ENCODE data around the gene DUSP8.

DUSP8 gene

GRCh38 chr11:1565173-1565903, 6.7 kb downstream of the DUSP8 start:
- DNase-seq, result no peak

DNA sequence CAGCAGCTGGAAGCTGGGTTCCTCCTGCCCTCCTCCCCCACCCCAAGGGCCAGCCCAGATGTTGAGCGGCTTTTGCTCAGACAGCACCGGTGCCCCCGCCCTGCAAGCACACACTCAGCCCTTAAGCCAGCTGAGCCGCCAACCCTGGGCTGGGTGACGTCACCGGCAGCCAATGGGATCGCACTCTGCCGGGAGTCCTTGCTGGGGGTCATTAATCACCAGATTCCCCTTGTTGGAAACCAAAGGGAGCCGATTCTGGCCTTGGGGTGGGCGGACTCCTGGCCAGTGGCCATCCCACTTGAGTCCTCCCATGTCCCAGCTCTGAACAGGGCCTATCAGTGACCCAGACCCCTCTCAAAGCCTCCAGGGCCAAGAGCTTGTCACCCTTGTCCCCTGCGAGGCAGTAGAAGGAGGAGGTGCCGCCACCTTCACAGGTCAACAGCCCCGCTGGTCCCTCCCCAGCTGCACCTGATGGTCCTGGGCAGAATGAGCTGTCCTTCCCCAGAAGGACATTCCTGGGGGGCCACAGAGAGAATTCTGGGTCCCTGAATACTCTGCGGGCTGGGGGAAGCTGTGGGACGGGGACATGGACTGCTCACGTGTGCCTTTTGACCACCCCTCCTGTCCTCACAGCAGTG, 7.4 kb downstream of the DUSP8 start:
- peak; percentile 86 for DNase-seq

DNA sequence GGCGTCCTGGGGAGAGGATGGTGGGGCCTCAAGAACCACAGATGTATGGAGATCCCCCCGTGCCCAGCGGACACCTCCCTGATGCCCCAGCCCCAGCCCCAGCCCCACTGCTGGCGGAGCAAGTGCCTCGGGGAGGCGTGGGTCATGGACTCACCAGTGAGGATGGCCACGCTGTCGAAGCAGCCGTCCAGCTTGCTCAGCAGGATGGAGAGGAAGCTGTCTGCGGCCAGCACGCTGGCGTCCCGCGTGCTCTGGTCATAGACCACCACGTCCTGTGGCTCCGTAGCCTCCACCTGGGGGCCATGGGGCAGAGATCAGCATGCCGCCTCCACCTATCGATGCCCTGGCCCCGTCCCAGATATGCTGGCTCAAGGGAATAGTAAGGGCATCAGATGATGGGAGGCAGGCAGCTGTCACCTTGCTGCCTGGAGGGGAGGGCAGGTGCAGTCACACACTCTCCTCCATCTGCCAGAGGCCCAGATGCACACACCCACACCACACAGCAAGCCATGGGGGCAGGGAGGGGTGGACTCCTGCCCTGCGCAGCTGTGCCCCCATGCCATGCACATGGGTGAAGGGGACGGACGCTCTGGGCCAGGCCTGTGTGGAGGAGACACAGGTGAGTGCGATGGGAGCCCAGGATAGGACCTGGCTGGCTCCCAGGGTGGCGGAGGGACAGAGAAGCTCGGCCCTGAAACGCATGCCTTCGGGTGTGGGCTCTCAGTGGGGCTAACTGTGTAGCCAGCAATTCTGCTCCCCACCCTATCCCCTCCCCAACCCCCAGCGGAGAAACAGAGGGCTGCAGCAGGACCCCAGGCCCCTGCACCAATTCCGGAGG, 8.2 kb downstream of the DUSP8 start:
- DNase-seq, result no peak

DNA sequence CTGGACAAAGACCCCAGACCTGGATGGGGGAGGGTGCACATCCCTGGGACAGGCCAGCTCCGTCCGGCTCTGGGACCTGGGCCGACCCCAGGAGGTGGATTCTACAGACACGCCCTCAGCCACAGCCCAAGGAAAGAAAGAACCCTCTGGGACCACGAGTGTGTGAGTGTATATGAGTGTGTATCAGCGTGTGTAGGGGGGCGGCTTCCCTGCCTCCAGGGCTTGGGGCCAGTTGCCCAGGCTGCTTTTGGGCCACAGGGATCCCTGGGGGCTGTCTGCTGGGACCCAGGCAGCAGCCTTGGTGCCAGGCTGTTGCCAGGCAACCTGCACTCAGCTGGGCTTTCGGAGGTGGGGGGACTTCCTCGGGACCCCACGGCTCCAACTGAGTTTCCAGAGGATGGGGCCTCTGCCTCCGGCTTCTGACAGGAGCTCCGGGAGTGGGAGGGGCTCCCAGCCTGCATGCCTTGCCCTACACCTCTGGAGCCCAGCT, 8.9 kb downstream of the DUSP8 start:
- no peak for DNase-seq

DNA sequence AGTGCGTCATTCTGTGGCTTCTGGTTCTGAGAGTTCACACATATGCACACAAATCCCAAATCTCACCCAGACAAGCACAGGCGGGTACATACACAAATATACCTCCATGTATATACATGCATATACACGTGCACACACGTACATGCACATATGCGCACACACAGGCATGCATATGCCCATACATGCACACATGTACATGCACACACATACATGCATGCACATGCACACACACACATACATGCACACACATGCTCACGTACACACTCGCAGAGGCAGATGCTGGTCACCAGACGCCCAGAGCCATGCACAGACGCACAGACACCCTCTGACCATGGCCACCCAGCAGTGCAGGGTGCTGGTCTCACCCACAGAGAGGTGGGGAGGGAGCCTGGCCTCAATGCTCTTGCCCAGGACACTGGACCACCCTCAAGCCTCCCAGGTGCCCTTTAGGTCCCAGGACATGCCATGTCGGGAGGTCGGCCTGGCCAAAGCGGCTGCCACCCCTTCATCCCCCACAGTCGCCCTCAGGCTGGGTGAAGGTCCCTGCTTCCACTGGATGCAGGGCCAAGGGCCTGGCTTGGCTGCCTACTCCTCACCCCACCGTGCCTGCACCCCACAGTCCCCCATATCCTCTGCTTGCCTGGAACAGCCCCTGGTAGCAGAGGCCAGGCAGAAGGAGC, 9.5 kb downstream of the DUSP8 start:
- no peak for DNase-seq

DNA sequence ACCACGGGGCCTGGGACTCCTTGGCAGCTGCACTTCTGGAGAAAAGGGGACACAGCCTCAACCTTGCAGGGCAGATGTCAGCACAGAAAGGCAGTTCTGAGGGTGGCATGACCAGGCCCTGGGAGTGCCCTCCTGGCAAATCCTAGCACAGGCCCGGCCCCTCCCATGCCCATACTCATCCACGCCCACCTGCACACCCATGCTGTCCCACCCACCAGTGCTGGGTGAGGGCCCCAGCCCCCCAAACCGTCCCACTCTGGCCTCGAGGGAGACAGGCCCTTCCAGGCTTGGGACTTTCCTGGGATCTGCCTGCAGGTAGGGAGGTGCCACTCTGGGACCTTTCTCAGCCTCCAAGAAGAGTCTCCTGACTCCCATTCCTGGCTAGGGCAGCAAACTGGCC, 10.1 kb downstream of the DUSP8 start:
- DNase-seq, result no peak

- no peak for DNase-seq
Measured at GRCh38 chr11:1561266-1561665, 10.8 kb downstream of the DUSP8 start.

DNA sequence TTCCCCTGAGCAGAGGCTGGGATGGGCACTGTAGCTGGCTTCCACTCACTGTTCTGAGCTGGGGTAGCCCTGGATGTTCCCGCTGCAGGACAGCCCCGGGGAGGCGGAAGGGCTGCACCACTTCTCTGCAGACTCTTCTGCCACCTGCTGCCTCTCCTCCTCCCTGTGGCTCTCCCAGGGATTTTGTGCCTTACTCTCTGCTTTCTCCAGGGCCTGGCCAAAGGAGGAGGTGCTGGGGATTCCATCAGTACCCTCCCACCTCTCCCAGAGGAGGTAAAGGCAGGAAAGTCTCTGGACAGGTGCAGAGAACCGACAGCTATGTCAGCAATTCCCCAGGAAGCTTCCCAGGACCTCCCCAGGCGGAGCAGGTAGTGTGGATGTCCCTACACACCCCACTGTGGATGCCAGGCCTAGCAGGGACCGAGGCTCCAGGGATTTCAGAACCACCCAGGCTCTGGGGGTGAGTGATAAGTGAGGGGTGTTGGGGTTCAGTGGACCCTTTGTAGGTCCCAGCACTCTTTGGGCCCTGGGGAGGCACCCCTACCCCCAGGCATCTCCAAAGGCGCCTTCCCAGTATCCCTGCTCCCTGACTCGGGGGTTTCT, 11.3 kb downstream of the DUSP8 start:
- no peak for DNase-seq

- DNase-seq, result no peak
Measured at GRCh38 chr11:1560002-1560648, 11.9 kb downstream of the DUSP8 start.

DNA sequence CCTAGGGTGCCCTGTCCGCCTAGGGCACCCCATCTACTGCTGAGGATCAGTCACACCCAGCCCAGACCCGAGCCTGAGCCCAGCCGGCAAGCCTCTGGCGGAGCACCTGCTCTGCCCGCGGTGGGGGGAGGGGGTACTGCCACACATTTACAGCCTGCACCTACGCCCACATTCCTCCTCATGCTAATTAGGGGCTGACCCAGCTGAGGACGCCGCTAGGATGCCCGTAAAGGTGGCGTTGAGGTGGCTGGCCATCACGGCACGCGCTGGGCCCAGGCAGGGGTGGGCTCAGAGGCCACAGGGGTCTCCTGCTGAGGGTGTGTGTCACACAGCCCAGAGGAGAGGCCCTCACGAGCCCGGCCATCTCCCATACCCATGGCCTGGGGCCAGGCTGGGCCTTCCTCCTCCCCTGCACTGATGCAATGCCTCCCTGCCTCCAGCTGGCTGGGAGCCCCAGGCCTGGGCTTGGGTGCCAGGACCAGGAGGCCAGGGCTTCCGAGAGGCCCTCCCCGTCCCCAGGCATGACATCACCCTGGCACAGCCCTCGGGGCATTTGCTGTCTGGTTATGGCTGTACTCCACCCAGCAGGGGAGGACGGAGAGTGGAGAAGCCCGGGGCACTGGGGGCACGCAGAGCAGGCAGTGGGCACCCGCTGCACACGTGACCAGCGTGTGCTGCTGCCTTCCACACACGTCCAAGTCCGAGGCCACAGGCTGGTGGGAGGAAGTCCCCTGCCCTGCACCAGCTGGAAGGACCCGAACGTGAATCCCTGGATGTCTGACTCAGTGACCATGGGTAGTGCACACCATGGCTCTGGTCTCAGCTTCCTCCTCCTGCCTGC, 12.7 kb downstream of the DUSP8 start:
- peak; percentile 76 for DNase-seq

DNA sequence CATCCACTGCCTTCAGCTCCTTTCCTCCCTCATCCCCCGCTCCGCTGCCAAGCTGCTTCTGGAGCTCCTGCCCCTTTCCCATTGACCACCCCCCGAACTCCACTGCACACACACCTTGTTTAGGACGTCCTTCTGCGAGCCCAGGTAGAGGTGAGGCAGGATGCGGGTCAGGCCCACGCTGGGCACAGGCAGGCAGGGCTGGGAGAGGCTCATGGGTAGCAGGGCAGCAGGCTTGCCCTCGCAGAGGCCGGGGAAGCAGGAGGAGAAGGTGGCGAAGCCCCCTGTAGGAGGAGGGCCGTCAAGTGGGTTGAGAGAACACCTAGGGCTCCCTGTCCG, 13.3 kb downstream of the DUSP8 start:
- no peak for DNase-seq

DNA sequence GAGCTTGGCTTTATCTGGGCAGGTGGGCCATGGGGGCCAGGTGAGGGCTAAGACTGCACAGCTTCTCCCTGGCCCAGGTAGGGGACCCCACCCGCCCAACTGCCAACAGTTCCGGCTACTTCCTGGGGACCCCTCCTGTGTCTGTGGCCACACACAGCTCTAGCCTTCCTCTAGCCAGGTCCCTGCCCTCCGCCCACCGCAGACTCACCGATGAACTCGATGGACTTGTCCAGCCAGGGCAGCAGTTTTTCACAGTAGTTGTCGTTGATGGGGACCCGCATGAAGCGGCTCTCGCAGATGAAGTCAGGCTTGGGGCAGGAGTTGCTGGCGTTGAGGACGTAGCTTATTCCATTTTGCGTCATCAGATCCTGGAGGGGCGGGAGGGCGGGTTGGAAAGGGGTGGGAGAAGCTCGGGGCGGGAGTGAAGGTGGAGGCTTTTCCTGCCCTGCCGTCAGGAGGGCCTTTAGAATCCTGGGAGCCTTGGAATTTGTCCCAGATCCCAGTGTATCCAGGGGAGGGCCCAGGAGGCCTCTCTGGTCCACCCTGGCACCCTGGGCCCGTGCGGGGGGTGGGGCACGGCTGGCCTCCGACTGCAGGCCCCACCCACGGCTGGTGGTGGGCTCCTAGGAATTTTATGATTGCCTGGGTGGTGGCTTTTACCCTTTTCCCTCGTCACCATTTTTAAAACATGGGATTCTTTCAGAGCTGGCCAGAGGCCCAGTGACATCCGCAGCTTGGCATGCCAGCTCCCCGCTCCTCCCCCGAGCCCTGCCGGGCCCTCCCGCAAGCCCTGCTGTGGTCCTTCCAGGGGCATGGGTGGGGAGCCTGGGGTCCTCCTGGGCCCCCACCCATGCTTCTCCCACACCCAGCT, 13.9 kb downstream of the DUSP8 start:
- peak; percentile 83 for DNase-seq

DNA sequence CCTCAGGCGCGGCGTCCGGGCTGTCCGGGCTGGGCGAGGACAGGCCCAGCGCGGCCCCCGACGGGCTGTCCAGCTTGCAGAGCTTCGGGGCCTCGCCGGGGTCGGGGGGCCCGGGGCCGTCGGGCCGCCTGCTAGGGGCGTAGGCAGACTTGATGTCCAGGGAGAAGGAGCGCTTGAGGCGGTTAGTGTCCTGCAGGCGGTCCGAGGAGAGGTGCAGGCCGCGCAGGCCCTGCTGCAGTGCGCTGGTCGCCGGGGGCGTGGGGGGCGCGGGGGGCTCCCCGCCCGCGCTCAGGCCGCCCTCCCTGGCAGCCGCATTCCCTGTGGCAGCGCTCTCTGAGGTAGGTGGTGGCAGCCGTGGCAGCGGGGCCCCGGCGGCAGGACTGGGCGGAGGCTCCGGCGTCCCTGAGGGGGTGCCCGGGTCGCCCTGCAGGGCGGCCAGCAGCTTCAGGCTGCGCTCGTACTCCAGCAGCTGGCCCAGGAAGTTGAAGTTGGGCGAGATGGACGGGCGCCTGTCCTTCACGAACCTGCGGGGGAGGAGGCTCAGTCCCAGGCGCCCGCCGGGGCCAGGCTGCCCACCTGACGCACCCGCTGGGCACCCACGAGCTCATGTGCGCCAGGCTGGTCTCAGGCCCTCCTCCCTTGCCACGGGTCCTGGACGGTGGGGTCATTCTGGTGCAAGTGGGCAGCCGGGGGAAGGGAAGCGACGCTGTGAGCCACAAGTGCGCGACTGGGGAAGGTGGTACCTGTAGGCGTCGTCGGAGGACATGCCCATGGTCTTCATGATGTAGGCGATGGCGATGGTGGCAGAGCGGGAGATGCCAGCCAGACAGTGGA, 14.8 kb downstream of the DUSP8 start:
- no peak for DNase-seq

DNA sequence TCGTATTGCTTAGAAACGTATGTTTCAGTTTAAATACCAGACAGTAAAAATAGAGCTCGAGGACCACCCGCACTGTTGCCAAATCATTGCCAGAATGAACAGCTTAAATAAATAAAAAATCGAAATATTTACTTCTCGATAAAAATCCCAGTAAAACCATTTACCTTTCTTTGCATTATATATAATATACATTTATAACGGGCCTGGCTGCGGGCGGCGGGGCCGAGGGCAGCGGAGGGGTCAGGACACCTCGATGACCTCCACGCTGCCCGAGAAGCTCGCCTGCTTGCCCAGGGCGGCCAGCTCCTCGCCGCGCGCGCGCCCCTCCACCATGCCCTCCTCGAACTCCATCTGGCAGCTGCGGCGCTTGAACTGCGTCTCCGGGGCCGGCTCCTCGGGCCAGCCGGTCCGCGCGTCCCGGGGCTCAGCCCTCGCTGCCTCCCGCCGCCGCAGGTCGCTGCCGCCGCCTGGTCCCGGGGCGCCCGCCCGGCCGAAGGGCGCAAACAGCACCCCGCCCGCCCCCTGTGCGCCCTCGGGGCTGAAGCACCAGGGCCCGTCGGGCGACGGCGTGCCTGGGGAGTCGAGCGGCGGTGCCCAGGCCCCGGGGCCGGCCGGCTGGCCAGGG, 15.7 kb downstream of the DUSP8 start:
- DNase-seq, result no peak

- no peak for DNase-seq
Measured at GRCh38 chr11:1555713-1556153, 16.3 kb downstream of the DUSP8 start.

- no peak for DNase-seq
Measured at GRCh38 chr11:1554981-1555712, 16.9 kb downstream of the DUSP8 start.

DNA sequence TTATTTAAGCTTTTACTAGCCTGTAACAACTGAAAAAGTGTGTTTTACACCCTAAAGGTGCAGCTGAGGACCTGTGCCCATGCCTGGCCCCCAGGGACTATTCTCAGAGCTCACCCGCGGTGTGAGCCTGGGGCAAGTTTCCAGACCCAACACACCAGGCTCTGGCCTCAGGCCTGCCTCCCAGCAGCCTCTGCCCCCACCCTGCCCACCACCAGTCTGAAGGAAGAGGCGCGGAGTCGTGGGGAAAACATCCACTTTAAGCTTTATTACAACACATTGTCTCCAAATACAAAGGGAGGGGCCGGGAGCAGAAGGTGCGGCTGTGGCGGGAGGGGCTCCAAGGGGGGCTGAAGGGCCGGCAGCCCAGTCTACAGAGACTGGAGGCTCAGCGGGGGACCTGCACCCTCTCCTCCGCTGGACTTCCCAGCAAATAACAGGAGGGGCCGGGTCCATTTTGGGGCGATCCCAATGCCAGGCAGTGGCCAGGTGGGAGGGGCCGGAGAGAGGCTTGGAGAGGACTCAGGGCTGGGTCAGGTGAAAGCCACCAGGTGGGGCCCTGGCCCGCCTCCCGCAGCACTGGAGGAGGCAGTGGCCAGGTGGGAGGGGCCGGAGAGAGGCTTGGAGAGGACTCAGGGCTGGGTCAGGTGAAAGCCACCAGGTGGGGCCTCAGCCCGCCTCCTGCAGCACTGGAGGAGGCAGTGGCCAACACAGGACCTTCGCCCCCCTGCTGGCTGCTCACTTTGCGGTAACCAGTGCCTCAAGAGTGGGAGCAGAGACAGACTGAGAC, 18.1 kb downstream of the DUSP8 start:
- no peak for DNase-seq
